CD14-positive monocyte (primary cell): ENCODE results near the gene SHC2. TPM values are rescaled to one million over a fixed set of nuclear protein-coding genes. Genes with fewer than 3 reads are reported as not detected.

Experiments
- DNase-seq, 3 donors: peaks; one replicate each; pipeline ENCODE4 v3.0.0-alpha.2; 2011 to 2022
- H2AFZ ChIP-seq: 2 replicates; pipeline ENCODE4 v1.6.0; 2012; ENCODE audit warnings: mild to moderate bottlenecking, low read depth, low read length, inconsistent platforms; ENCODE audit not compliant: insufficient read depth, poor library complexity, severe bottlenecking
- H3K27ac ChIP-seq, 2 donors: 1 replicate in 1 of 2; 2 replicates in 1 of 2; pipeline ENCODE4 v1.5.1; 2012 to 2013; ENCODE audit warnings: low read length in 2 of 2, control low read depth in 1 of 2, inconsistent platforms in 1 of 2, low read depth in 1 of 2, mild to moderate bottlenecking in 1 of 2
- H3K27me3 ChIP-seq, 2 donors: one replicate each; pipeline versions ENCODE4 v1.6.0 to v1.6.1; 2011 to 2013; ENCODE audit warnings: low read length in 2 of 2; ENCODE audit not compliant: control insufficient read depth in 2 of 2, insufficient read depth in 2 of 2
- H3K36me3 ChIP-seq, 2 donors: replicated peaks in 1 of 2; 1 replicate in 1 of 2; 2 replicates in 1 of 2; pipeline versions ENCODE4 v1.5.1 to v1.6.1; 2012 to 2013; ENCODE audit warnings: low read length in 2 of 2, control low read depth in 1 of 2, inconsistent platforms in 1 of 2, mild to moderate bottlenecking in 1 of 2; ENCODE audit not compliant: insufficient read depth in 2 of 2, control insufficient read depth in 1 of 2
- H3K4me1 ChIP-seq, 2 donors: 1 replicate in 1 of 2; 2 replicates in 1 of 2; pipeline versions ENCODE4 v1.5.1 to v1.6.1; 2012 to 2013; ENCODE audit warnings: low read length in 2 of 2, control low read depth in 1 of 2, inconsistent platforms in 1 of 2, mild to moderate bottlenecking in 1 of 2, moderate library complexity in 1 of 2; ENCODE audit not compliant: insufficient read depth in 2 of 2, control insufficient read depth in 1 of 2
- H3K4me2 ChIP-seq: replicated peaks from 2 replicates; pipeline ENCODE3; 2012; ENCODE audit warnings: low read length, moderate library complexity, mild to moderate bottlenecking; ENCODE audit not compliant: poor library complexity, severe bottlenecking; ENCODE audit errors: extremely low read depth
- H3K4me3 ChIP-seq, 3 experiments: fragments of 200-600 bp in 1 of 3; sonication (generic) in 1 of 3; replicated peaks in 1 of 3; 1 replicate in 2 of 3; 2 replicates in 1 of 3; pipeline ENCODE4 v1.5.1; 2011 to 2013; ENCODE audit warnings: low read length in 3 of 3, mild to moderate bottlenecking in 3 of 3, control low read depth in 2 of 3, low read depth in 2 of 3, inconsistent platforms in 1 of 3, moderate library complexity in 1 of 3
- H3K79me2 ChIP-seq: 2 replicates; pipeline ENCODE4 v1.6.0; 2012; ENCODE audit warnings: mild to moderate bottlenecking, control low read depth, inconsistent platforms, low read length, moderate library complexity; ENCODE audit not compliant: insufficient read depth
- H3K9ac ChIP-seq: 2 replicates; pipeline ENCODE4 v1.6.0; 2017; ENCODE audit warnings: low read length, mild to moderate bottlenecking; ENCODE audit not compliant: insufficient read depth, poor library complexity, severe bottlenecking
- H3K9me3 ChIP-seq, 2 donors: replicated peaks in 1 of 2; 1 replicate in 1 of 2; 2 replicates in 1 of 2; pipeline versions ENCODE4 v1.5.1 to v1.6.1; 2012 to 2013; ENCODE audit warnings: low read length in 2 of 2, control low read depth in 1 of 2; ENCODE audit not compliant: control insufficient read depth in 1 of 2, insufficient read depth in 1 of 2
- H4K20me1 ChIP-seq: 2 replicates; pipeline ENCODE4 v1.6.0; 2012; ENCODE audit warnings: mild to moderate bottlenecking, low read length, control low read depth, moderate library complexity; ENCODE audit not compliant: insufficient read depth
- H3K27ac Mint-ChIP-seq, 7 donors: one replicate each; pipeline ENCODE4 v1.8.0; 2020; ENCODE audit warnings: mild to moderate bottlenecking in 7 of 7, mixed read lengths in 7 of 7, moderate library complexity in 6 of 7, inconsistent platforms in 2 of 7
- H3K27me3 Mint-ChIP-seq, 3 donors: one replicate each; pipeline ENCODE4 v1.8.0; 2021 to 2022; ENCODE audit warnings: low read depth in 3 of 3, mild to moderate bottlenecking in 3 of 3, mixed read lengths in 3 of 3, moderate library complexity in 3 of 3, inconsistent platforms in 1 of 3
- H3K36me3 Mint-ChIP-seq, 2 donors: one replicate each; pipeline ENCODE4 v1.8.0; 2020; ENCODE audit warnings: mixed read lengths in 2 of 2, inconsistent platforms in 1 of 2, mild to moderate bottlenecking in 1 of 2
- H3K4me1 Mint-ChIP-seq: one replicate; pipeline ENCODE4 v1.8.0; 2020; ENCODE audit warnings: mild to moderate bottlenecking, mixed read lengths
- H3K4me3 Mint-ChIP-seq, 2 donors: one replicate each; pipeline ENCODE4 v1.8.0; 2020; ENCODE audit warnings: mild to moderate bottlenecking in 2 of 2, mixed read lengths in 2 of 2, moderate library complexity in 1 of 2
- H3K9me3 Mint-ChIP-seq, 7 donors: one replicate each; pipeline ENCODE4 v1.8.0; 2020 to 2022; ENCODE audit warnings: mixed read lengths in 7 of 7, mild to moderate bottlenecking in 6 of 7, moderate library complexity in 6 of 7, inconsistent platforms in 2 of 7
- WGBS: methylation state at CpG from one replicate; pipeline ENCODE4 v1.1.5; 2013; ENCODE audit warnings: missing lambda C conversion rate; ENCODE audit not compliant: insufficient coverage; 5-methylcytosine and 5-hydroxymethylcytosine counted together
- intact Hi-C, 2 donors: fragments of 100-400 bp; cut with micrococcal nuclease; formaldehyde crosslinking; loops; one replicate each; pipeline versions ENCODE4 v1.15.0 to v1.15.1; 2023
- polyA plus RNA-seq, 3 donors: library from polyadenylated mRNA; depleted of rRNA in 1 of 3; unstranded in 2 of 3; stranded (reverse) in 1 of 3; fragments of 300-500 nt in 2 of 3; fragments of >200 nt in 1 of 3; fragmentation: Illumina TruSeq in 2 of 3; gene quantifications; 1 replicate in 2 of 3; 2 replicates in 1 of 3; pipeline ENCODE4 v1.2.3, GENCODE V29; 2012 to 2021
- TF ChIP-seq, protein P1 (sequence below): fragments of 200-600 bp; IDR thresholded peaks from one replicate; pipeline ENCODE4 v1.8.0; 2022; ENCODE audit warnings: antibody characterized with exemption, mild to moderate bottlenecking

Gene SHC2
- polyA plus RNA-seq, 3 donors = not detected

DNA sequence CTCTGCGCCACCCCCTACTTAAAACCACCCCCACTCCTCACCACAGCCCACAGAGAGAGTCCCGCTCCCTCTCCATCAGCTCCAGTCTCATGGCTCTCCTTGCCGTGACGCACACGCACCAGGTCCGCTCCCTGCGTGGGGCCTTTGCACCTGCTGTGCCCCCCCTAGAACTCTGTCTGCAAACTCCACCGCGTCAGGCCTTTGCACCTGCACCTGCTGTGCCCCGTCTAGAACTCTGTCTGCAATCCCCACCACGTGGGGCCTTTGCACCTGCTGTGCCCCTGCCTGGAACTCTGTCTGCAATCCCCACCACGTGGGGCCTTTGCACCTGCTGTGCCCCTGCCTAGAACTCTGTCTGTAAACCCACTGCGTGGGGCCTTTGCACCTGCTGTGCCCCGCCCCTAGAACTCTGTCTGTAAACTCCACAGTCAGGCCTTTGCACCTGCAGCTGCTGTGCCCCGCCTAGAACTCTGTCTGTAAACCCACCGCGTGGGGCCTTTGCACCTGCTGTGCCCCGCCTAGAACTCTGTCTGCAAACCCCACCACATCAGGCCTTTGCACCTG lies 4.2 kb downstream of the SHC2 start:
- no peaks in the 10 kb centered on the region for H3K36me3 Mint-ChIP-seq

DNA sequence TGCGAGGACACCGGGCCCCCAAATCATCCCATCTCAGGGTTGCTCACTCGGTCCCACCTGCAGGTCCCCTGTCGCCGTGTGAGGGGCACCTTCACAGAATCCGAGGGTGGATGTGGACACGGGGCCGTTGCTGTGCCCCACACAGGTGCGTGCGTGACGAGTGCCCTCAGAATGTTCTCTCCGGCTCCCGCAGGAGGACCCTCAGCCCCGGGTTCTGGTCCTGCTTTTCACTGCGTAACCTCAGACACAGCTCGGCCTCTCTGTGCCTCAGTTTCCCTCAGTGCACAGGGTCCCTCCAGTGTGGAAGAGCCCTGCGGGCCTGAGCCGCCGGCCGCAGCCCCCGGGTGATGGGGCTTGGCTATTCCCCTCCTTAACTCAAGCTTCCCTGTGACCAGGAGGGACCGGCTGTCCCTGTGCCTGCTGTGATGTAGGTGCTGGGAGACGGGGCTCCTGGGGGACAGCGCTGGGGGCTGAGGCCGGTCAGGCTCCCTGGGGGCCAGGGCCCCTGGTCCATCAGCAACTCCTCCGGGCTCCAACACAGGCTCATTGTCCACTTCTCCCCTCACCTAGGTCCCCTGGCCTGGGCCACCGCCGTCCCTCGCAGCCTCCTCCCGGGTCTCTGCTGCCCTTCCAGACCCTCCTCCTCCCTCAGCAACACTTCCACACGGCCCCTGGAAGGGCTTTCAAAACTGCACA lies 4.8 kb downstream of the SHC2 start:
- no peak for DNase-seq
- no peak overlapping the region for H3K4me3 Mint-ChIP-seq
- H3K27me3 ChIP-seq = peaks cover 3 to 13% of the 10 kb centered on the region in 2 donors
- intact Hi-C loops = no loop called here
- TF ChIP-seq, protein P1, sequence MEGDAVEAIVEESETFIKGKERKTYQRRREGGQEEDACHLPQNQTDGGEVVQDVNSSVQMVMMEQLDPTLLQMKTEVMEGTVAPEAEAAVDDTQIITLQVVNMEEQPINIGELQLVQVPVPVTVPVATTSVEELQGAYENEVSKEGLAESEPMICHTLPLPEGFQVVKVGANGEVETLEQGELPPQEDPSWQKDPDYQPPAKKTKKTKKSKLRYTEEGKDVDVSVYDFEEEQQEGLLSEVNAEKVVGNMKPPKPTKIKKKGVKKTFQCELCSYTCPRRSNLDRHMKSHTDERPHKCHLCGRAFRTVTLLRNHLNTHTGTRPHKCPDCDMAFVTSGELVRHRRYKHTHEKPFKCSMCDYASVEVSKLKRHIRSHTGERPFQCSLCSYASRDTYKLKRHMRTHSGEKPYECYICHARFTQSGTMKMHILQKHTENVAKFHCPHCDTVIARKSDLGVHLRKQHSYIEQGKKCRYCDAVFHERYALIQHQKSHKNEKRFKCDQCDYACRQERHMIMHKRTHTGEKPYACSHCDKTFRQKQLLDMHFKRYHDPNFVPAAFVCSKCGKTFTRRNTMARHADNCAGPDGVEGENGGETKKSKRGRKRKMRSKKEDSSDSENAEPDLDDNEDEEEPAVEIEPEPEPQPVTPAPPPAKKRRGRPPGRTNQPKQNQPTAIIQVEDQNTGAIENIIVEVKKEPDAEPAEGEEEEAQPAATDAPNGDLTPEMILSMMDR = no peak
- peaks cover 13 to 34% (median 15%) of the 10 kb centered on the region in 3 donors for H3K27me3 Mint-ChIP-seq
- no peak overlapping the region for H3K27ac ChIP-seq
- peaks cover 2% of the 10 kb centered on the region for H3K4me1 Mint-ChIP-seq
- no peak overlapping the region for H3K4me3 ChIP-seq
- H4K20me1 ChIP-seq = no peaks in the 10 kb centered on the region
- peaks cover 7 to 38% (median 20%) of the 10 kb centered on the region in 7 donors for H3K9me3 Mint-ChIP-seq
- H2AFZ ChIP-seq = no peak overlapping the region
- H3K9ac ChIP-seq = no peak overlapping the region
- peaks cover 11 to 18% of the 10 kb centered on the region in 2 donors for H3K9me3 ChIP-seq
- H3K27ac Mint-ChIP-seq = peak overlapping the region in 1 of 7 donors; percentile 19
- no peaks in the 10 kb centered on the region for H3K79me2 ChIP-seq
- no peaks in the 10 kb centered on the region for H3K36me3 ChIP-seq
- H3K36me3 Mint-ChIP-seq = no peaks in the 10 kb centered on the region
- H3K4me1 ChIP-seq = no peaks in the 10 kb centered on the region
- no peak overlapping the region for H3K4me2 ChIP-seq
- WGBS = 91% methylated on average over 24 of the region's 31 CpGs

More for the DNA sequence above, 4.2 kb downstream of the SHC2 start:
- Mint-ChIP-seq H3K27me3 (peaks cover 15 to 39% (median 20%) of the 10 kb centered on the region in 3 donors), H3K27ac (no peak overlapping the region), H3K4me3 (no peak overlapping the region), H3K9me3 (peaks cover under 1 to 33% (median 14%) of the 10 kb centered on the region in 7 donors), H3K4me1 (peaks cover 2% of the 10 kb centered on the region)
- TF ChIP-seq, protein P1 = no peak
- 93% methylated on average over 18 of the region's 18 CpGs for WGBS
- Histone ChIP-seq H3K9ac (no peak overlapping the region), H3K36me3 (no peaks in the 10 kb centered on the region), H3K9me3 (peaks cover 5 to 12% of the 10 kb centered on the region in 2 donors), H3K4me2 (no peak overlapping the region), H3K79me2 (no peaks in the 10 kb centered on the region), H3K4me1 (no peaks in the 10 kb centered on the region), H3K27me3 (peaks cover 8 to 19% of the 10 kb centered on the region in 2 donors), H3K27ac (no peak overlapping the region), H4K20me1 (no peaks in the 10 kb centered on the region), H3K4me3 (no peak overlapping the region), H2AFZ (no peak overlapping the region)
- DNase-seq = no peak
- intact Hi-C loops = no loop called here
